GM10266 (cell line): Measurements from ENCODE around the gene BMP3.

Experiments used
- DNase-seq: peaks from one replicate; pipeline ENCODE4 v3.0.0; 2012; ENCODE audit errors: extremely low spot score
- TF ChIP-seq, protein P1 (sequence below): IDR thresholded peaks from 2 replicates; pipeline ENCODE4 v1.5.1; 2012; ENCODE audit warnings: mild to moderate bottlenecking, low read depth; ENCODE audit not compliant: control insufficient read depth, insufficient read depth; ENCODE audit errors: missing control alignments

The BMP3 gene

DNA sequence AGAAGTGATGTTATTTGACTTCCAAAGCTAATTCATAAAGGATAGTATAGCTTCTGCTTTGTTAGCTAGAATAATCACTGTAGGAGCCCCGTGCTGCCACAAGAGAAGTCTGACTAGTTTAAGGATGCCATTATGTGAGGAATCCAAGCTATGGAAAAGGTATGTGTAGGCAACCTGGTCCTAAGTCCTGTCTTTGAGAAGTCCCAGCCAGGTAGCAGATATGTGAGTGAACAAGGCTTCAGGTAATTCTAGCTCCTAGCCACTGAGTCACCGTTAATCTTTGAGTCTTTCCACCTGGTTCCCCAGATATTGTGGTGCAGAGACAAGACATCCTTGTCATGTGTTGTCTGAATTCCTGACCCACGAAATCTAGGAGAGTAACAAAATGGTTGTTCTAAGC, 55.5 kb downstream of the BMP3 start:
- TF ChIP-seq, protein P1, sequence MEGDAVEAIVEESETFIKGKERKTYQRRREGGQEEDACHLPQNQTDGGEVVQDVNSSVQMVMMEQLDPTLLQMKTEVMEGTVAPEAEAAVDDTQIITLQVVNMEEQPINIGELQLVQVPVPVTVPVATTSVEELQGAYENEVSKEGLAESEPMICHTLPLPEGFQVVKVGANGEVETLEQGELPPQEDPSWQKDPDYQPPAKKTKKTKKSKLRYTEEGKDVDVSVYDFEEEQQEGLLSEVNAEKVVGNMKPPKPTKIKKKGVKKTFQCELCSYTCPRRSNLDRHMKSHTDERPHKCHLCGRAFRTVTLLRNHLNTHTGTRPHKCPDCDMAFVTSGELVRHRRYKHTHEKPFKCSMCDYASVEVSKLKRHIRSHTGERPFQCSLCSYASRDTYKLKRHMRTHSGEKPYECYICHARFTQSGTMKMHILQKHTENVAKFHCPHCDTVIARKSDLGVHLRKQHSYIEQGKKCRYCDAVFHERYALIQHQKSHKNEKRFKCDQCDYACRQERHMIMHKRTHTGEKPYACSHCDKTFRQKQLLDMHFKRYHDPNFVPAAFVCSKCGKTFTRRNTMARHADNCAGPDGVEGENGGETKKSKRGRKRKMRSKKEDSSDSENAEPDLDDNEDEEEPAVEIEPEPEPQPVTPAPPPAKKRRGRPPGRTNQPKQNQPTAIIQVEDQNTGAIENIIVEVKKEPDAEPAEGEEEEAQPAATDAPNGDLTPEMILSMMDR = no peak

DNA sequence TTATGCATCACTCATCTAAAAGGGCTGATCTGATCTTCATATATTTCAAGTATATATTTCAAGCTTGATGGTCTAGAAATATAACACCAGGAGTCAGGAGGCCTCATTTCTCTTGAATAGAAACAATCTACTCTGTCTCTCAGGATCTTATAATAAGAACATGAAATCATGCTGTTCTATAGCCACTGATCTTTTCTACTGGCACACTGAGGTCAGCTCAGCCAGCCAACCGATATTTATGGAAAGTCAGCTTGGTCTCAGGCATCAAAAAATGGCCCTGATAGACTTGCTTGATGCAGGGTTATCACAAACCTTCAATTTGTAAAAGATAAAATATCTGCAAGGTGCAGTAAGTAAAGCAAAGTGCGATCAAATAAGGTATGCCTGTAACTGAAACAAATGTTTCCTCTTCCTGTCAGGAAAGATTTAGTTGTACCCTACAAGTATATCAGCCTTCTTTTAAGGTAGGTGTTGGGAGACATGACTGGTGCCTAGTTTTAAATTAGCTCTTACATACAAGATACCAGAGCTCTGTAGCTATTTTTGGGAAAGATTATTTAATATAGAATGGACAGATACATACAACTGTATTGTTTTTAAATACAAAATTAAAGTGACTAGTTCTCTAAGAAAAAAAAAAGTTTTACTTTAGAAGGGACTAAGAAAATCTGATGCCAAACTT, 63.4 kb downstream of the BMP3 start:
- DNase-seq = no peak
- TF ChIP-seq, protein P1 = no peak

More for the DNA sequence above, 55.5 kb downstream of the BMP3 start:
- no peak for DNase-seq

DNA sequence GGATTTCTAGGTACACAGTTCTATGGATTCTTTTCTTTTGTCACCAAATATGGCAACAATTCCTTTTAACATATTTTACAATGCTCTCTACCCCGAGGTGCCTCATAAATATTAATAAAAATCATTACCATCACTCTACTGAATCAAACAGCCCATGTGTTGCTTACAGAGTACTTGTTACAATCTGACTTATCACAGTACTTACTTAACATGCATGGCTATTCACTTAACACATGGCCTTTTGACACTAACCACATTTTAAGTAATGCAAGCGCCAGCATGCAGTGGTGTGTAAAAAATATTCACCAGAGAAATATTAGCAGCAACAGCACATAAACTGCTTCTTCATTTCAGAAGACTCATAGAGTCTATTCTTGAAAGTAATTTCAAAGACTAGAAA, 64.9 kb downstream of the BMP3 start:
- no peak for DNase-seq
- TF ChIP-seq, protein P1 = no peak

DNA sequence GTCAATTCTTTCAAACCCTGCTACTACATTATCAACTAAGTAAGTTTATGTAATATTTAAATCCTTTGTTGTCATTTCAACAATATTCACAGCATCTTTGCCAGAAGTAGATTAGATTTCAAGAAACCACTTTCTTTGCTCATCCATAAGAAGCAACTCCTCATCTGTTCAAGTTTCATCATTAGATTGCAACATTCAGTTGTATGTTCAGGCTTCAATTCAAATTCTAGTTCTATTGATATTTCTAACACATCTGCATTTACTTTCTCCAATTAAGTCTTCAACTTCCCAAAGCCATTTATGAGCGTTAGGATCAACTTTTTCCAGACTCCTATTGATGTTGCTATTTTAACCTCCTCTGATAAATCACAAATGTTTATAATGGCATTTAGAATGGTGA, 66.1 kb downstream of the BMP3 start:
- TF ChIP-seq, protein P1 = no peak
- DNase-seq = no peak

DNA sequence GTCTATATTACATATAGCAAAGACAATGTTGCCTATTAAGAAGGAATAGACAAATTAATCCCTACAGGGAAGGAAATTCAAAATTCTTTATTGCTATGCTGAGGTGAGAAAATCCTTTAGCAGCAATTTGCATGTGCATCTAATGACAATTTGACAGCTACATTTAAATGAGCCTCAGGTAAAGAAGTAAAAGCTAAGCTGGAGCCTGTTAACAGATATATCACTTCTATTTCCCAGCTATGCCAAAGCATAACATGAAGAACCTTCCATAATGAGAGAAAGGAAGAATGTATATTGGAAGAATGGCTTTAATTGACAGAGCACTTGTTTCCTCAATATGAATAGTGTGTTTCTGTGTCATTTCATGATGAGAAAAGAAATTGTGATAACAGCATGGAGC, 71.6 kb downstream of the BMP3 start:
- TF ChIP-seq, protein P1 = no peak
- DNase-seq = no peak

DNA sequence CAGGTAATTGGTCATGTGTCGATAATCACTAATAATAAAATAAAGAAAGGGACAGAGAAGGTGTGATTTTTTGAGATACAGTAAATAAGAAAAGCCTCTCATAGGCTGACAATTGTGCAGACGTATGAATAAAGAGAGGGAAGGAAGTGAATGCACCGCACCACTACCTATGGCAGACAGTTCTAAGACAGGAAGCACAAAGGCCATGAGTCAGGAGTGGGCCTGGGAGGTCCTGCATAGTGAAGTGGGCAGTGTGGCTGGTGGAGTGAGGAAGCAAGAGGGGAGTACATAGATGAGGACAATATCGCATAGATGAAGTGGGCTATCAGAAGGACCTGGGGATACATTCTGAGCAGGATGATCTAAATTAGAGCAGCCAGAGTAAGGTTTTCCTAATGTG, 75.6 kb downstream of the BMP3 start:
- no peak for DNase-seq
- TF ChIP-seq, protein P1 = no peak
